Loucy (cell line): ENCODE results near the gene FAM168A.

Experiments
- H2AFZ ChIP-seq: fragments of 200-600 bp; sonication (generic); 2 replicates; pipeline ENCODE4 v1.6.0; 2016; ENCODE audit warnings: antibody characterized with exemption, mild to moderate bottlenecking, low read length, moderate library complexity
- H3F3A ChIP-seq: fragments of 200-600 bp; 2 replicates; pipeline ENCODE4 v1.6.0; 2016; ENCODE audit warnings: antibody characterized with exemption, low read depth, mild to moderate bottlenecking
- H3K27me3 ChIP-seq: fragments of 200-600 bp; sonication (generic); 2 replicates; pipeline ENCODE4 v1.6.1; 2014; ENCODE audit warnings: low read length, mild to moderate bottlenecking; ENCODE audit not compliant: insufficient read depth, poor library complexity, severe bottlenecking
- H3K36me3 ChIP-seq: fragments of 200-600 bp; sonication (generic); 2 replicates; pipeline ENCODE4 v1.6.1; 2016; ENCODE audit warnings: low read length; ENCODE audit not compliant: insufficient read depth
- H3K4me1 ChIP-seq: fragments of 200-600 bp; sonication (generic); 2 replicates; pipeline ENCODE4 v1.5.1; 2014; ENCODE audit warnings: low read length, mild to moderate bottlenecking; ENCODE audit not compliant: insufficient read depth, poor library complexity, severe bottlenecking
- H3K4me2 ChIP-seq: fragments of 200-600 bp; sonication (generic); 2 replicates; pipeline ENCODE4 v1.6.0; 2014; ENCODE audit warnings: antibody characterized with exemption, low read length, low read depth, mild to moderate bottlenecking; ENCODE audit not compliant: poor library complexity, severe bottlenecking
- H3K4me3 ChIP-seq: fragments of 200-600 bp; sonication (generic); 2 replicates; pipeline ENCODE4 v1.5.1; 2014; ENCODE audit warnings: low read length, mild to moderate bottlenecking, mixed read lengths; ENCODE audit not compliant: poor library complexity, severe bottlenecking
- H3K79me2 ChIP-seq: fragments of 200-600 bp; sonication (generic); 2 replicates; pipeline ENCODE4 v1.6.1; 2014; ENCODE audit warnings: low read length; ENCODE audit not compliant: insufficient read depth
- H3K9ac ChIP-seq: fragments of 200-600 bp; sonication (generic); 2 replicates; pipeline ENCODE4 v1.6.0; 2014; ENCODE audit warnings: mild to moderate bottlenecking, low read depth, low read length, moderate library complexity; ENCODE audit not compliant: poor library complexity, severe bottlenecking
- H3K9me2 ChIP-seq: fragments of 200-600 bp; sonication (generic); replicated peaks from 2 replicates; pipeline ENCODE4 v1.6.1; 2016; ENCODE audit warnings: low read depth, low read length, mixed read lengths
- H3K9me3 ChIP-seq: fragments of 200-600 bp; sonication (generic); 2 replicates; pipeline ENCODE4 v1.6.1; 2014; ENCODE audit warnings: mild to moderate bottlenecking, antibody characterized with exemption, low read length, low read depth; ENCODE audit not compliant: insufficient read depth
- H4K20me1 ChIP-seq: fragments of 200-600 bp; sonication (generic); 2 replicates; pipeline ENCODE4 v1.6.0; 2014; ENCODE audit warnings: antibody characterized with exemption, low read length, mild to moderate bottlenecking; ENCODE audit not compliant: insufficient read depth, poor library complexity, severe bottlenecking
- CTCF ChIP-seq: fragments of 200-600 bp; sonication (generic); conservative IDR thresholded peaks from 2 replicates; pipeline ENCODE4 v1.5.1; 2014; ENCODE audit warnings: mild to moderate bottlenecking, antibody characterized with exemption, low read length
- EZH2phosphoT487 ChIP-seq: fragments of 200-600 bp; IDR thresholded peaks from 2 replicates; pipeline ENCODE4 v1.6.1; 2018; ENCODE audit warnings: antibody characterized with exemption, mild to moderate bottlenecking, moderate library complexity, borderline replicate concordance

The FAM168A gene

GRCh38 chr11:73530109-73530508 lies 67.8 kb downstream of the FAM168A start:
- Histone ChIP-seq H3F3A (no peaks in the 10 kb centered on the region), H3K27me3 (no peaks in the 10 kb centered on the region), H3K4me1 (peaks cover 58% of the 10 kb centered on the region), H3K4me2 (no peak overlapping the region), H3K4me3 (no peak overlapping the region), H3K9me2 (no peaks in the 10 kb centered on the region), H3K79me2 (peaks cover 87% of the 10 kb centered on the region), H4K20me1 (no peaks in the 10 kb centered on the region), H2AFZ (no peak overlapping the region), H3K9ac (no peak overlapping the region), H3K9me3 (no peaks in the 10 kb centered on the region), H3K36me3 (no peaks in the 10 kb centered on the region)
- peak; percentile 23; the same call in 1 of the 2 replicates for TF ChIP-seq CTCF
- no peak for TF ChIP-seq EZH2phosphoT487

- Histone ChIP-seq H3K4me2 (no peak overlapping the region), H2AFZ (no peak overlapping the region), H3K4me3 (no peak overlapping the region), H3K9me2 (no peaks in the 10 kb centered on the region), H3K9ac (no peak overlapping the region), H3K4me1 (peaks cover 58% of the 10 kb centered on the region), H4K20me1 (no peaks in the 10 kb centered on the region), H3K9me3 (no peaks in the 10 kb centered on the region), H3K36me3 (no peaks in the 10 kb centered on the region), H3K27me3 (no peaks in the 10 kb centered on the region), H3K79me2 (peaks cover 87% of the 10 kb centered on the region), H3F3A (no peaks in the 10 kb centered on the region)
- TF ChIP-seq EZH2phosphoT487, result no peak
- TF ChIP-seq CTCF, result no peak
These were observed 68.7 kb downstream of the FAM168A start for GRCh38 chr11:73529204-73529530.

- no peak for TF ChIP-seq CTCF
- no peak for TF ChIP-seq EZH2phosphoT487
- Histone ChIP-seq H4K20me1 (no peaks in the 10 kb centered on the region), H3K9ac (no peak overlapping the region), H3F3A (no peaks in the 10 kb centered on the region), H2AFZ (no peak overlapping the region), H3K79me2 (peaks cover 88% of the 10 kb centered on the region), H3K27me3 (no peaks in the 10 kb centered on the region), H3K4me2 (peak overlapping the region; percentile 57), H3K4me1 (peaks cover 54% of the 10 kb centered on the region), H3K4me3 (no peak overlapping the region), H3K9me3 (peaks cover 5% of the 10 kb centered on the region; the same call in 1 of the 2 replicates), H3K9me2 (no peaks in the 10 kb centered on the region), H3K36me3 (no peaks in the 10 kb centered on the region)
These were observed 69.3 kb downstream of the FAM168A start for GRCh38 chr11:73528483-73529203.
